Prostate gland (tissue), 2 donors: ENCODE results near the gene FABP2. TPM values are rescaled to one million over a fixed set of nuclear protein-coding genes. Genes with fewer than 3 reads are reported as not detected.
"Not testable (repeated sequence)": the region's sequence is repeated elsewhere in the genome, so short reads cannot be mapped to it uniquely, and the experiment has no call there.

Source experiments
- DNase-seq: peaks from one replicate; pipeline ENCODE4 v3.0.0-alpha.2; 2019; ENCODE audit warnings: low spot score
- H3K27ac ChIP-seq, 2 donors: fragments of 200-600 bp; sonication (generic); 2 replicates each; pipeline ENCODE4 v1.5.1; 2017 to 2019
- H3K27me3 ChIP-seq: fragments of 200-600 bp; sonication (generic); replicated peaks from 2 replicates; pipeline ENCODE4 v1.5.1; 2019; ENCODE audit not compliant: insufficient read depth
- H3K36me3 ChIP-seq, 2 donors: fragments of 200-600 bp; sonication (generic); 1 replicate in 1 of 2; 2 replicates in 1 of 2; pipeline versions ENCODE4 v1.5.1 to v1.8.1; 2017 to 2019
- H3K4me1 ChIP-seq: fragments of 200-600 bp; sonication (generic); replicated peaks from 2 replicates; pipeline ENCODE4 v1.5.1; 2019
- H3K4me3 ChIP-seq, 2 donors: fragments of 200-600 bp; sonication (generic); 2 replicates each; pipeline ENCODE4 v1.5.1; 2017 to 2019
- H3K9me3 ChIP-seq: fragments of 200-600 bp; sonication (generic); 2 replicates; pipeline ENCODE4 v1.5.1; 2017
- CTCF ChIP-seq, 4 experiments: fragments of 200-600 bp in 2 of 4; fragments of 450-650 bp in 2 of 4; sonication (generic) in 2 of 4; IDR thresholded peaks; 1 replicate in 3 of 4; 2 replicates in 1 of 4; pipeline ENCODE4 v1.5.1; 2016 to 2019; ENCODE audit warnings: antibody characterized with exemption in 4 of 4, mild to moderate bottlenecking in 2 of 4, moderate library complexity in 2 of 4
- POLR2A ChIP-seq: fragments of 450-650 bp; IDR thresholded peaks from one replicate; pipeline ENCODE4 v1.6.1; 2016; ENCODE audit warnings: antibody characterized with exemption, mild to moderate bottlenecking
- POLR2AphosphoS5 ChIP-seq: sonication (generic); formaldehyde crosslinking; IDR thresholded peaks from one replicate; pipeline ENCODE4 v1.6.1; 2017; ENCODE audit warnings: antibody characterized with exemption
- WGBS: methylation state at CpG from one replicate; pipeline ENCODE4 v1.1.5; 2018; 5-methylcytosine and 5-hydroxymethylcytosine counted together
- intact Hi-C: fragments of 100-400 bp; cut with DNase I; formaldehyde crosslinking; loops from one replicate; pipeline ENCODE4 v1.14.2; 2022
- total RNA-seq, 2 donors: library from RNA; depleted of rRNA; stranded (reverse); fragments of >200 nt; gene quantifications; one replicate each; pipeline ENCODE4 v1.1.0, GENCODE V29; 2016

The FABP2 gene
- total RNA-seq: not detected

DNA sequence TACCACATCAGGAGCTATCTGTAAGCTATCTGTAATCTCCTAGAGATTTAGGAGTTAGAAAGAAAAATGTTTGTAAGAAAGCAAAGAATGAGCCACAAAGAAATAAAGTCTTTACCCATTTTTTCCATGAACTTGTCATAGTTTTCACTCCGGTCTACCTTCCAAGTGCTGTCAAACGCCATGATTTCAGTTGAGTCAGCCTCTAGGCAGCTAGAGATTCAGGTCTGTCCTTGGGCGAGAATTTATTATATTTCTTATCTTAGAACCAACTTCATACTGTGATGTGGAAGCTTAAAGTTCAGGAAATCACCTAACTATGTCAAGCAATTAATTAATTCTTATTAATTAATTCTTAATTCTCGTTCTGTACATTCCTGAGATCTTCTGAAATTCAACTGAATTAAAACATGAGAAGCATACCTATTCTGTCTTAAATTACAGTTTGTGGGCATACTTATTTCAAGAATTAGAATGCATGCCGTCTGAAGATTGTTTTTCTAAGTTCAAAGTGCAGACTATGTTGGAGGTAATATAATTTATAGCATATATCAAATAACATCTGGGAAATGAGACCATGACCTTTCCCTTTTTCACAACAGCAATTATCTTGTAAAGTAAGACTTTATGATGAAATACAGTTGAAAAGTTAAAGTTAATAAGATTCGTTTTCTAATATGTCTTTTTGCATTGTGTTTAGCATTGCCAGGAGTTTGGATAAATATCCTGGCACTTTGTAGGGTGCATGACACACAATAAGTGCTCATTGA is at the start of gene FABP2:
FABP2 (minus strand) TSS at position 218 of the 767 bp plus-strand sequence; CDS start at position 182, 36 bp downstream.
- H3K27ac ChIP-seq: no peak within 1 kb of the TSS
- H3K4me3 ChIP-seq: no peak within 1 kb of the TSS
- no peak for DNase-seq
- H3K36me3 ChIP-seq: no peaks in the 10 kb centered on the region
- H3K4me1 ChIP-seq: no peaks in the 10 kb centered on the region
- TF ChIP-seq POLR2A: no peak
- TF ChIP-seq CTCF (IDR thresholded peaks at IDR 0.05): no peak
- no peak for TF ChIP-seq POLR2AphosphoS5
- no peaks in the 10 kb centered on the region for H3K9me3 ChIP-seq
- intact Hi-C loops: no loop called here
- 65% methylated on average over 6 of the region's 6 CpGs for WGBS
- H3K27me3 ChIP-seq: no peaks in the 10 kb centered on the region

DNA sequence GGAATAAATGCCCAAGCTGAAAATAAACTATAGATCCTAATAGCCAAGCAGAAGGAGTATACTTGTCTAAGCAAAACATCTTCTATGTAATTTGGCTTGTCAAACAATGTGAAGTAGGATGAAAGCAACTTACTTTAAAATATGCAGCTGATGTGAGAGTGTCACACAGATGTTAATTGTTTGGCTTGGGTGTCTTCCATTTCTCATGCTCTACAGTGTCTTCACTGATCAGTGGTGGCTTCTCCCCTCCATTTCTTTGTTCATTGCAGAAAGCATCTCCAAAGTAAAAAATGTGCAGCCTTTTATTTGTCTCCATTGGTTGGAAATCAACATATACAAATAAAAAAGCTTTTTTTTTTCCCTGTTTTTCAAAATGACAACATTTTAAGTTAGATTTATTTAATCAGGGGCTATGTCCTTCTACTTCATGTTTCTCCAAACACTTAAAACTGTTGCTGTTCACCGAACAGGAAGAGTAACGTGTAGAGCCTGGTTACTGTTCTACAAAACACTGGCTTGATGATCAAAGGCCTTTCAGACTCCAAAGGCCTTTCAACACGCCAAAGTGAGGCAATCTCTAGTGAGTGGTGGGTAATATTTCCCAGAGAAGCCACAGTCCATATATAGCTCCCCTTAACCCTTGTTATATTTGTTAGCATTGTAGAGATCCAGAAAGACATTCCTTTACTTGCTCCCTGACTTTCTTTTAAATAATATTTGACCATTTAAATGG is 49.2 kb upstream of the FABP2 start:
- 61% methylated on average over 3 of the region's 3 CpGs for WGBS
- H3K4me3 ChIP-seq, H3K9me3 ChIP-seq, H3K4me1 ChIP-seq, H3K36me3 ChIP-seq, DNase-seq, intact Hi-C loops, H3K27me3 ChIP-seq, H3K27ac ChIP-seq: not testable (repeated sequence)

DNA sequence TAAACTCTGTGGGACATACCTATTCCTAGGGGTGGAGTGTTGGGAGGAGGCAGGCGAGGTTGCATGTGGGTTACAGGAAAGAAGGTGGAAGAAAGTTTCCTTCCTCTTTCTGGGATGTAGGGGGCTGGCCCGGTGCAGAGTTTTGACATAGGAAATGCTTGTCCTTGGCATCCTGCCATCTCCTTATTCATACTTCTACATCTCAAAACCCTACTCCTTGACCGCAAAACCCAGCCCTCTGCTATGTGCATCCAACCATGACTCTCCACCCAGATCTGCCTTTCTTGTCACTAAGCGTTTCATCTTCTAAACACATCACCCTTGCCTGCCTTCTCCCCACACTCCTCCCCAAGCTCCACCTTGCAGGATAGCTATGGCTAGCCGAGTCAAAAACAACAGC is 48.5 kb upstream of the FABP2 start:
- 25% methylated on average over 5 of the region's 5 CpGs for WGBS
- H3K4me1 ChIP-seq, H3K9me3 ChIP-seq, H3K4me3 ChIP-seq, H3K27ac ChIP-seq, H3K36me3 ChIP-seq, H3K27me3 ChIP-seq, intact Hi-C loops: not testable (repeated sequence)
- DNase-seq: peak; percentile 4

GRCh38 chr4:119366802-119367201 is 44.9 kb upstream of the FABP2 start:
- H3K36me3 ChIP-seq, H3K4me1 ChIP-seq, H3K27me3 ChIP-seq, intact Hi-C loops, DNase-seq, H3K4me3 ChIP-seq, H3K27ac ChIP-seq, H3K9me3 ChIP-seq: not testable (repeated sequence)
- WGBS: 52% methylated on average over 7 of the region's 7 CpGs

DNA sequence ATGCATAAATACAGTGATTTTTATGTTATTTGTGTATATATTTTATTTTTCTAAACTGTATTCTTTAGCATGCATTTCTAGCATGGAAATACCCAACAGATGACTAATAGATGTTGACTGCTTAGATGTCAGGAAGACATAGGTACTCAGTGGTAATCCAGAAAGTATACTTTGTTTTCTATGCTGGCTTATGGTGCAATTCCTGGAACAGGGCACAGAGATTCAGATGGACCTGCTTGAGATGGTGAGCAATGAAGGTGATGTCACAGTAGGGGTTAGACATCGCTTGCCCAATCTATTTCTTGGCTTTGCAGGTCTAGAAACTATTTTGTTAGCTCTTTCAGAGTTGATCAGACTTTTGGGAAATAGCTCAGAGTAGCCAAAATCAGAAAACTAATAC is 42.3 kb upstream of the FABP2 start:
- intact Hi-C loops, DNase-seq, H3K27ac ChIP-seq, H3K9me3 ChIP-seq, H3K4me3 ChIP-seq, H3K4me1 ChIP-seq, H3K27me3 ChIP-seq, H3K36me3 ChIP-seq: not testable (repeated sequence)
- WGBS: 100% methylated on average over 1 of the region's 1 CpG

DNA sequence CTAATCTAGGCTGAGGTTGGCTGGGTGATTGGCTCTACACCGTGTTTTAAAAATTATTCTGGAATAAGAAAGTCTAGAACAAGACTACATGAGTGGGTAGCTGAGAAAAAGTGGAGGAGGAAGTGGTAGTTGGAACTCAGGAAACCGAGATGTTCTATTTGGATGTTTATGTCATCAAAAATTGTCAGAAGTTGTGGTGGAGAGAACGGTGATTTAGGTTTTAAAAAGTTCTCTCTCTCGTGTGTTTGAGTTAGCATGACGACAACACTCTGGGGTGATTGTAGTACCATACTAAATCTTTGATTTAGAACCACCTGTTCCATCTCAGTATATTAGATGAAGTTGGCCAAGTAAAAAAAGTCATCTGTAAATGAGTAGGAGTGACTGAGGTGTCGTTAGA is 41.4 kb upstream of the FABP2 start:
- H3K27ac ChIP-seq, DNase-seq, intact Hi-C loops, H3K36me3 ChIP-seq, H3K4me1 ChIP-seq, H3K4me3 ChIP-seq, H3K27me3 ChIP-seq, H3K9me3 ChIP-seq: not testable (repeated sequence)
- WGBS: 81% methylated on average over 6 of the region's 6 CpGs

DNA sequence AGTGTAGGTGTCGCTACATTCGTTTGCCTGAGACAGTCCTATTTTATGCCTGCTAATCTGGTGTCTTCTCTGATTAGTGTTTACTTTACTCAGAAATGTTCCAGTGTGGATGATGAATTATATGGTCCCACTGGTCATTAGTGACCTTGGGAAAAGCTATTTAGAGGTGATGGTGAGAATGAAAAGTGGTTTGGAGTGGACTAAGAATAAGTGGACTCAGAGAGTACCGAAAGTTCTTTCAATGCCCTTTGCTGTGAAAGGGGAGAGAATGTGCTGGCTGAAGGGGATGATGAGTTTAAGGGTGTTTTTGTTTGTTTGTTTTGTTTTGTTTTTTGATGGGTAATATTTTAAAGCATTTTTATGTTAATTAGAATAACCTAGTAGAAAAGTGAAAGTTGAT is 40.5 kb upstream of the FABP2 start:
- WGBS: 94% methylated on average over 3 of the region's 3 CpGs
- H3K4me3 ChIP-seq, H3K4me1 ChIP-seq, H3K36me3 ChIP-seq, H3K27ac ChIP-seq, DNase-seq, H3K27me3 ChIP-seq, intact Hi-C loops, H3K9me3 ChIP-seq: not testable (repeated sequence)

DNA sequence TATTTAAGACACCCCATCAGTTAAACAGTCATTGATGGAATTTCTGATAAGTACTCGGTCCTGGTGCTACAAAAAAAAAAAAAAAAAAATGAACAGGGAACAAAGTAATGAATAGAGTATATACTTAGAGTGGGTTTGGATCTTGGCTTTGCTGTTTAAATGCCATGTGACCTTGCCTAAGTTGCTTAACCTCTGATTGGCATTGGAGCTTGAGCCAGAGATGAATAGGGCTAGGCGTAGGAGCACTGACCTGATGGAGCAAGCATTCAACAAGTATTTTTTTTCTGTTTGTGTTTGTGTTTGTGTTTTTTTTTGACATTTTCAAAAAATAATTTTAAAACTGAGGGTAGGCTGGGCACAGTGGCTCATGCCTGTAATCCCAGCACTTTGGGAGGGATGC is 37.9 kb upstream of the FABP2 start:
- DNase-seq, H3K36me3 ChIP-seq, H3K27me3 ChIP-seq, H3K4me1 ChIP-seq, H3K9me3 ChIP-seq, intact Hi-C loops, H3K4me3 ChIP-seq, H3K27ac ChIP-seq: not testable (repeated sequence)
- 56% methylated on average over 2 of the region's 2 CpGs for WGBS

GRCh38 chr4:119356796-119357195 is 34.9 kb upstream of the FABP2 start:
- H3K27me3 ChIP-seq, H3K4me3 ChIP-seq, DNase-seq, H3K4me1 ChIP-seq, H3K9me3 ChIP-seq, H3K36me3 ChIP-seq, intact Hi-C loops, H3K27ac ChIP-seq: not testable (repeated sequence)
- WGBS: 100% methylated on average over 1 of the region's 1 CpG

- 63% methylated on average over 1 of the region's 1 CpG for WGBS
Observed at GRCh38 chr4:119356041-119356440, 34.1 kb upstream of the FABP2 start.

GRCh38 chr4:119353364-119353763 is 31.4 kb upstream of the FABP2 start:
- H3K27me3 ChIP-seq, H3K9me3 ChIP-seq, intact Hi-C loops, H3K4me3 ChIP-seq, H3K36me3 ChIP-seq, H3K4me1 ChIP-seq, H3K27ac ChIP-seq, DNase-seq: not testable (repeated sequence)
- WGBS: 47% methylated on average over 2 of the region's 3 CpGs

More at GRCh38 chr4:119356041-119356440, 34.1 kb upstream of the FABP2 start:
- intact Hi-C loops, H3K36me3 ChIP-seq, H3K4me1 ChIP-seq, H3K27ac ChIP-seq, H3K27me3 ChIP-seq, H3K9me3 ChIP-seq, DNase-seq, H3K4me3 ChIP-seq: not testable (repeated sequence)
